AG09319 (cell line): Measurements from ENCODE around the gene S100A13.

ENCODE experiments used
- DNase-seq: peaks from one replicate; pipeline ENCODE4 v3.0.0-alpha.2; 2010; ENCODE audit warnings: low read depth; ENCODE audit errors: extremely low read depth
- CTCF ChIP-seq: IDR thresholded peaks from 2 replicates; pipeline ENCODE4 v1.5.1; 2011; ENCODE audit warnings: low read depth, mild to moderate bottlenecking, inconsistent platforms, low read length, moderate library complexity

S100A13 gene

GRCh38 chr1:153613406-153613805 lies 13.9 kb downstream of the S100A13 start:
- no peak for DNase-seq
- no peak for TF ChIP-seq CTCF

GRCh38 chr1:153612755-153613331 lies 14.5 kb downstream of the S100A13 start, which contains the start of gene S100A16:
S100A16 (minus strand) TSS chr1:153613137; CDS start chr1:153608151, 4,986 bp downstream.
- TF ChIP-seq CTCF = no peak
- peak; percentile 37 for DNase-seq

- DNase-seq = no peak
- TF ChIP-seq CTCF = no peak
Measured at GRCh38 chr1:153612111-153612754, 15.1 kb downstream of the S100A13 start.

GRCh38 chr1:153611356-153611755 lies 15.9 kb downstream of the S100A13 start:
- DNase-seq = no peak
- no peak for TF ChIP-seq CTCF

- no peak for TF ChIP-seq CTCF
Measured at GRCh38 chr1:153610811-153611301, 16.4 kb downstream of the S100A13 start.

GRCh38 chr1:153610334-153610733 lies 17.0 kb downstream of the S100A13 start:
- no peak for TF ChIP-seq CTCF
- DNase-seq = no peak

More at GRCh38 chr1:153610811-153611301, 16.4 kb downstream of the S100A13 start:
- peak; percentile 25 for DNase-seq

- TF ChIP-seq CTCF = no peak
- no peak for DNase-seq
Measured at GRCh38 chr1:153609585-153609907, 17.8 kb downstream of the S100A13 start.
